ENCODE results near the gene SLC10A1. TPM values are rescaled to one million over a fixed set of nuclear protein-coding genes. Genes with fewer than 3 reads are reported as not detected.

SLC10A1 gene
- polyA plus RNA-seq, 5 donors = 0.13 to 0.31 (median 0.20) TPM

Other genes starting within 250 kb of the SLC10A1 start
- not detected for gene CCDC177, start 222.4 kb downstream of the SLC10A1 start, polyA plus RNA-seq (ENCODE audit: insufficient read depth in 1 of 5, insufficient read length in 5 of 5, low replicate concordance in 1 of 5)
- gene SUSD6, start 185.6 kb downstream of the SLC10A1 start, polyA plus RNA-seq (ENCODE audit: insufficient read depth in 1 of 5, insufficient read length in 5 of 5, low replicate concordance in 1 of 5) = 10 to 100 TPM; 23.6 to 36.9 (median 29.3) TPM
- gene SRSF5, start 30.1 kb downstream of the SLC10A1 start, polyA plus RNA-seq (ENCODE audit: insufficient read depth in 1 of 5, insufficient read length in 5 of 5, low replicate concordance in 1 of 5) = 100 to 1,000 TPM; 651 to 753 (median 690) TPM
- gene SMOC1, start 82.2 kb upstream of the SLC10A1 start, polyA plus RNA-seq (ENCODE audit: insufficient read depth in 1 of 5, insufficient read length in 5 of 5, low replicate concordance in 1 of 5) = 1 to 10 TPM; 1.1 to 2.3 (median 1.4) TPM

All from right lung (tissue), 5 donors.